Naive B cell (primary cell): ENCODE results near the gene ABCA13. TPM values are rescaled to one million over a fixed set of nuclear protein-coding genes. Genes with fewer than 3 reads are reported as not detected.

Experiments used
- ATAC-seq, 2 donors: fragments of 150-1000 bp; cut with Tn5 transposase; 2 replicates each; pipeline ENCODE4 v1.10.0; 2021; ENCODE audit warnings: low read depth in 2 of 2, mild to moderate bottlenecking in 2 of 2, moderate library complexity in 2 of 2
- DNase-seq: peaks from one replicate; pipeline ENCODE4 v3.0.0; 2022
- H3K27ac Mint-ChIP-seq, 6 donors: one replicate each; pipeline ENCODE4 v1.8.0; 2020 to 2022; ENCODE audit warnings: mild to moderate bottlenecking in 6 of 6, mixed read lengths in 6 of 6, moderate library complexity in 5 of 6, inconsistent platforms in 2 of 6
- H3K27me3 Mint-ChIP-seq, 3 donors: one replicate each; pipeline ENCODE4 v1.8.0; 2021 to 2022; ENCODE audit warnings: mixed read lengths in 3 of 3, mild to moderate bottlenecking in 1 of 3
- H3K36me3 Mint-ChIP-seq, 2 donors: one replicate each; pipeline ENCODE4 v1.8.0; 2020 to 2022; ENCODE audit warnings: mixed read lengths in 2 of 2, inconsistent platforms in 1 of 2, mild to moderate bottlenecking in 1 of 2
- H3K4me1 Mint-ChIP-seq, 3 donors: one replicate each; pipeline ENCODE4 v1.8.0; 2020 to 2022; ENCODE audit warnings: mixed read lengths in 3 of 3, inconsistent platforms in 1 of 3, mild to moderate bottlenecking in 1 of 3, moderate library complexity in 1 of 3
- H3K4me3 Mint-ChIP-seq, 8 donors: one replicate each; pipeline ENCODE4 v1.8.0; 2020 to 2022; ENCODE audit warnings: mild to moderate bottlenecking in 8 of 8, mixed read lengths in 8 of 8, moderate library complexity in 8 of 8, inconsistent platforms in 2 of 8
- H3K9me3 Mint-ChIP-seq, 7 donors: one replicate each; pipeline ENCODE4 v1.8.0; 2020 to 2022; ENCODE audit warnings: mixed read lengths in 7 of 7, mild to moderate bottlenecking in 5 of 7, inconsistent platforms in 2 of 7, moderate library complexity in 1 of 7
- polyA plus RNA-seq, 6 donors: library from polyadenylated mRNA; unstranded; fragments of 300-500 nt; fragmentation: Illumina TruSeq; gene quantifications; one replicate each; pipeline ENCODE4 v1.2.3, GENCODE V29; 2021; ENCODE audit warnings: low read depth in 6 of 6

The ABCA13 gene
- polyA plus RNA-seq, 6 donors from 2014 or later, result not detected

GRCh38 chr7:48665353-48666135 is 494.3 kb downstream of the ABCA13 start:
- Mint-ChIP-seq H3K4me1 (no peaks in the 10 kb centered on the region), H3K27me3 (no peaks in the 10 kb centered on the region), H3K9me3 (peaks cover 0 to 8% (median 2%) of the 10 kb centered on the region in 7 donors), H3K4me3 (no peak overlapping the region), H3K36me3 (no peaks in the 10 kb centered on the region), H3K27ac (no peak overlapping the region)
- DNase-seq, result no peak
- no peak for ATAC-seq

GRCh38 chr7:48667407-48667806 is 496.1 kb downstream of the ABCA13 start:
- Mint-ChIP-seq H3K9me3 (peaks cover 0 to 7% (median 2%) of the 10 kb centered on the region in 7 donors), H3K27me3 (no peaks in the 10 kb centered on the region), H3K4me3 (no peak overlapping the region), H3K27ac (no peak overlapping the region), H3K36me3 (no peaks in the 10 kb centered on the region), H3K4me1 (no peaks in the 10 kb centered on the region)
- ATAC-seq (no peak), DNase-seq (no peak)

GRCh38 chr7:48671656-48672055 is 500.4 kb downstream of the ABCA13 start:
- ATAC-seq (no peak), DNase-seq (no peak)
- Mint-ChIP-seq H3K4me1 (no peaks in the 10 kb centered on the region), H3K27me3 (no peaks in the 10 kb centered on the region), H3K4me3 (no peak overlapping the region), H3K27ac (no peak overlapping the region), H3K9me3 (peaks cover 3 to 21% (median 9%) of the 10 kb centered on the region in 7 donors), H3K36me3 (peaks cover 0 to 6% of the 10 kb centered on the region in 2 donors)

- Mint-ChIP-seq H3K9me3 (peaks cover 4 to 13% (median 6%) of the 10 kb centered on the region in 7 donors), H3K4me1 (no peaks in the 10 kb centered on the region), H3K36me3 (no peaks in the 10 kb centered on the region), H3K4me3 (no peak overlapping the region), H3K27ac (no peak overlapping the region), H3K27me3 (no peaks in the 10 kb centered on the region)
- ATAC-seq (no peak), DNase-seq (no peak)
Measured at GRCh38 chr7:48681006-48681405, 509.7 kb downstream of the ABCA13 start.

GRCh38 chr7:48691788-48692187 is 520.5 kb downstream of the ABCA13 start:
- Mint-ChIP-seq H3K36me3 (no peaks in the 10 kb centered on the region), H3K4me3 (no peak overlapping the region), H3K27me3 (no peaks in the 10 kb centered on the region), H3K4me1 (no peaks in the 10 kb centered on the region), H3K27ac (no peak overlapping the region), H3K9me3 (peaks cover 0 to 8% (median 4%) of the 10 kb centered on the region in 7 donors)
- DNase-seq, result no peak
- no peak for ATAC-seq

Other genes starting within 250 kb of the ABCA13 start
- under 1 TPM in 3 of 6 donors, not detected in 3; 0.05 to 0.30 (median 0.15) TPM for gene PKD1L1, start 223.0 kb upstream of the ABCA13 start, polyA plus RNA-seq
- 10 to 100 TPM; 34.1 to 57.3 (median 43.5) TPM for gene HUS1, start 191.8 kb upstream of the ABCA13 start, polyA plus RNA-seq
- gene SUN3, start 142.4 kb upstream of the ABCA13 start, polyA plus RNA-seq, result 1 to 10 TPM in 1 of 6 donors, not detected in 5; 1.0 TPM
- not detected for gene C7orf57, start 135.9 kb upstream of the ABCA13 start, polyA plus RNA-seq
- gene UPP1, start 82.2 kb upstream of the ABCA13 start, polyA plus RNA-seq, result 1 to 10 TPM in 5 of 6 donors, not detected in 1; 2.7 to 5.6 (median 3.3) TPM